GM12865 (cell line): Measurements from ENCODE around the gene BBS9.

ENCODE experiments used
- DNase-seq: peaks from one replicate; pipeline ENCODE4 v3.0.0; 2010; ENCODE audit warnings: low read depth
- H3K4me3 ChIP-seq: 2 replicates; pipeline ENCODE4 v1.5.1; 2011; ENCODE audit warnings: mild to moderate bottlenecking, low read depth, low read length, control low read depth
- CTCF ChIP-seq: IDR thresholded peaks from 2 replicates; pipeline ENCODE4 v1.5.1; 2011; ENCODE audit warnings: low read length, control low read depth, low read depth, inconsistent platforms; ENCODE audit not compliant: insufficient read depth; ENCODE audit errors: missing control alignments

Gene BBS9

GRCh38 chr7:33448035-33448434, 318.7 kb downstream of the BBS9 start:
- no peak for DNase-seq
- H3K4me3 ChIP-seq = no peak overlapping the region
- no peak for TF ChIP-seq CTCF

DNA sequence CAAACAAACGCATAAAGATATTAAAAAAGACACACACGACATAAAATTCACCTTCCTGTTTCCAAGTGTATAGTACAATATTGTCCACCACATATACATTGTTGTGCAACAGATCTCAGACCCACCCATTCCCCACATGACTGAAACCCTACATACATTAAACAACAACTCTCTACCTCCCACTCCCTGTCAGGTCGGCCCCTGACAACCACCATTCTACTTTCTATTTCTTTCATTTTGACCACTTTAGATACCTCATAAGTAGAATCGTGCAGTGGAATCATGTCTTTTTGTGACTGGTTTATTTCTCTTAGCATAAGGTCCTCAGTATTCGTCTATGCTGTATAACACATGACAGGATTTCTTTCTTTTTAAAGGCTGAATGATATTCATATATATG, 320.5 kb downstream of the BBS9 start:
- no peak for TF ChIP-seq CTCF
- no peak overlapping the region for H3K4me3 ChIP-seq
- no peak for DNase-seq

DNA sequence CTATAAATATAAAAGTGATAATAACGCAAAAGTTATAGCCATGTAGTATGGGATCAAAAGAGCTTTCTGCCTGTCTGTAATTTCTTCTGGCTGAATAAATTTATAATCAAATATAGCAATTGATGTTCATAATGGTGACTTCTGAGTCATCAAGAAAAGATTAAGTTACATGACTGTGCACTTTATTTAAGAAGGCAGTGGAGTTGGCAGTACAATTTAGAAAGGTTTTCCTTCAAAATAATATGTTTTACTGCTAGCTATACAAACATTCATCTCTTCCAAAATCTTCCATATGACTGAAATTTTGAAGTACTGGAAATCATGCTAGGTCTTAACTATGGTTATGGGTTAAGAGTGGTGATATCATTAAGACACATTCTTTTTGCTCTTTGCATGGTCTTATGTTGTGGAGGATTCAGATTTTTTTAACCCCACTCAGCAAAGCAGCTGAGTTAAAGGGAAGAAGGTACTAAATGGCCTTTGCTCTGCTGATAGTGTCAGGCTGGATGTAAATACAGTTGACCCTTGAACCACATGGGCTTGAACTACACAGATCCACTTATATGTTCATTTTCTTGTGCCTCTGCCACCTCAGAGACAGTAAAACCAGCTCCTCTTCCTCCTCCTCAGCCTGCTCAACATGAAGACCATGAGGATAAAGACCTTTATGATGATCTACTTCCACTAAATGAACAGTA, 323.6 kb downstream of the BBS9 start:
- H3K4me3 ChIP-seq = no peak overlapping the region

DNA sequence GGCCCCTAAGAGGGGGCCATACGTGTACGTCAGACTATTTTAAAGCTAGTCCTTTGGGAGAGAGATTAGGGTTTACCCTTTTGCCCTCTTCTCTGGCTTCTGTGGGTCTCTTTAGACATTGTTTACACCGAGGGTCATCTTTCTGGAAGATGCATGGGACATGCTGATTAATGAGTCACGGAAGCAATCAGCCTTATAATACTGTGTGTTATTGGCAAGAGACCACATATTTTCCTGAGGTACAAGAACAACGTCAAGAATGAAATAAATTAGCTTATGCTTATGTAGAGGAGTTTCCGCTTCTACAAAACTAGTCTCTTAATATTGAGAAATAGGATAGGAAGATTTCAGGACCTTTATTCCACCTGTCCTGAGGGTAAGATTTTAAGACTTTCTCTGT, 327.7 kb downstream of the BBS9 start:
- DNase-seq = no peak
- no peak overlapping the region for H3K4me3 ChIP-seq
- no peak for TF ChIP-seq CTCF

More for the DNA sequence above, 323.6 kb downstream of the BBS9 start:
- no peak for TF ChIP-seq CTCF
- DNase-seq = no peak

DNA sequence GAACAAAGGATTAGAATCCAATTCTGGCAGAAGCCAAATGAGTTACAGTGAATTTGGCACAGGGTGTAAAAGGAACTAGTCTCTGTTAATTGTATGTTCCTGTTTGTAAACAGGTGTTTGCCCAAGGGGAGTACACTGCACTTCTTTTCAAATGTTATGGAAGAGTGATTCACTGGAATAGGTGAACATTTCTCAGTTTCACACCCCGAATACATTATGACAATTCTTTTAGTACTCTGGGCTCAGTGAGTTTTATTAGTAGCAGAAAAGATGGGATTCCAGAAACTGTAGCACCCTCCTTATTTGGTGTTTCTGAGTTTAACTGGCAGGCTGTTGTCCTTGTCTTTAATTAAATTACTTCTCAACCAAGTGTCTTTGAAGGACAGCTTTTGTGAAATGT, 329.2 kb downstream of the BBS9 start:
- no peak for DNase-seq
- no peak overlapping the region for H3K4me3 ChIP-seq
- no peak for TF ChIP-seq CTCF

GRCh38 chr7:33459340-33459751, 330.0 kb downstream of the BBS9 start:
- peak; percentile 39 for TF ChIP-seq CTCF
- peak; percentile 34 for DNase-seq
- no peak overlapping the region for H3K4me3 ChIP-seq

DNA sequence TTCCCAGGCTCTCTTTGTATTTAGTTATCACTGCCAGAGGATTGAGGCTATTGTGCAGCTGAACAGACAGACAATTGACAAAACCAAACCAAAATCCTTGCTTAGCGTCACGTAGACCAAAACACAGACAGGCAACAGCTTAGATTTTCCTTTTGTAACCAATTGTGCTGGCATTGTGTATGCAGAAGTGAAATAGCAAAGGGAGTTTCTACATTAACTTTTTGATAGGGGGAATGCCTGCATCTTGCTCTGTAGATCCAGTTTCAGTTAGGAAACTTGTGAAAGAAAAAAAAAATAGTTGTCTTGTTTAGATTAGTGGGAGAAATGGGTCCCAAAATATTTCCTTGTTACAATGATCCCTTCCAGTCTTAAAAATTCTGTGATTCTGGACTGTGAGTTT, 333.8 kb downstream of the BBS9 start:
- DNase-seq = no peak
- no peak overlapping the region for H3K4me3 ChIP-seq
- TF ChIP-seq CTCF = no peak
